Islet precursor cell (in vitro differentiated cells): Measurements from ENCODE around the gene SHPK.
A peak's percentile ranks its signal among the peaks of the same experiment; 100 is the strongest.

Experiments
- DNase-seq: peaks from one replicate; pipeline ENCODE4 v3.0.0-alpha.2; 2018

The SHPK gene, protein sequence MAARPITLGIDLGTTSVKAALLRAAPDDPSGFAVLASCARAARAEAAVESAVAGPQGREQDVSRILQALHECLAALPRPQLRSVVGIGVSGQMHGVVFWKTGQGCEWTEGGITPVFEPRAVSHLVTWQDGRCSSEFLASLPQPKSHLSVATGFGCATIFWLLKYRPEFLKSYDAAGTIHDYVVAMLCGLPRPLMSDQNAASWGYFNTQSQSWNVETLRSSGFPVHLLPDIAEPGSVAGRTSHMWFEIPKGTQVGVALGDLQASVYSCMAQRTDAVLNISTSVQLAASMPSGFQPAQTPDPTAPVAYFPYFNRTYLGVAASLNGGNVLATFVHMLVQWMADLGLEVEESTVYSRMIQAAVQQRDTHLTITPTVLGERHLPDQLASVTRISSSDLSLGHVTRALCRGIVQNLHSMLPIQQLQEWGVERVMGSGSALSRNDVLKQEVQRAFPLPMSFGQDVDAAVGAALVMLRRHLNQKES

DNA sequence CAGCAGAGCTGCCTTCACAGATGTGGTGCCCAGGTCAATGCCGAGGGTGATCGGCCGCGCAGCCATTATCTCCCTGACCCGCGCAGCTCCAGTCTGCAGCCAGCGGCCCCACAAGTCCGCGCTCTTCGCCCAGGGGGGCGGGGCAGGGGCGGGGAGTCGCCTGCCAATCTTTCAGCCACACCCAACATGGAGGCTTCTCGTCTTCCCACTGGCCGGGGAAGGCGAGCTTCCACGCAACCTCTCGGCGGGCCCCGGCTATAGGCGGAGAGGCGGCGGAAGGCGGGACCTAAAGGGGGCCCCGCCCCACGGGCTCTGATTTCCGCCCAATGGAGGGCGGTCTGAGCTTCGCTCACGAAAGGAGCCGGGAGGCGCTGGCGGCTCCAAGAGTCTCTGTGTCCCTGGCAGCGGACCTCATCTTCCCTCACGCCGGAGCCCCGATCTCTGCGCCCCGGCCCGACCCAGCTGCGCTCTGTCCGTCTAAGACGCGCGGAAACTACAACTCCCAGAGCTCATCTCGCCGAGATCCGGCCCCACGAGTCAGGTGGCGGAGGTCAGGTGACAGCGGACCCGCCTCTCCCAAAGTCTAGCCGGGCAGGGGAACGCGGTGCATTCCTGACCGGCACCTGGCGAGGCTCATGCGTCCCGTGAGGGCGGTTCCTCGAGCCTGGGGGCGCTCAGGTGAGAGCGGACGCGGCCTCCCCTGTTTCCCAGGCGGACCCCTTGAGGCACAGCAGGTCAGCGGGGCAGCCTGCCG is at the start of gene SHPK, which contains the start of gene CTNS:
SHPK (minus strand) TSS at position 97 of the 754 bp plus-strand sequence; CDS start at position 66, 31 bp downstream.
CTNS (plus strand) TSS at position 607 of the 754 bp plus-strand sequence. CDS start 3,447 bp downstream, outside the sequence.
- DNase-seq: peak; percentile 100

DNA sequence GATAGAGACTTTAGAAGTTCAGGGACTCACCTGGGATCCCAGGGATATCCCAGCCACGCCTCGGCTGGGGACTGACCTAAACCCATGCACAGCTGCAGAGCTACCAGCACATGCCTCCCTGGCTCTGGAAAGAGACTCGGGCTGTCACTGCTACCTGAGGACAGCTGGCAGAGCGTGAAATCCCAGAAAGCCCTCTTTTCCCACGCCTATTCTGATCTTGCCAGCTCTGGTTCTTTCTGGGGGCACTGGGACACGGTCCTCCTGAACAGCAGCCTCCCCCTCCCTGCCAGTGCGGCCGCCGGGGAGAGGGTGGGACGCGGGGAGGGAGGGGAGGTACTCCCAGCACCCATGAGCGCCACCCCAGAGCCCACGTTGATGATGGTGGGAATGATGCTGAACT is 49.1 kb upstream of the SHPK start:
- no peak for DNase-seq

DNA sequence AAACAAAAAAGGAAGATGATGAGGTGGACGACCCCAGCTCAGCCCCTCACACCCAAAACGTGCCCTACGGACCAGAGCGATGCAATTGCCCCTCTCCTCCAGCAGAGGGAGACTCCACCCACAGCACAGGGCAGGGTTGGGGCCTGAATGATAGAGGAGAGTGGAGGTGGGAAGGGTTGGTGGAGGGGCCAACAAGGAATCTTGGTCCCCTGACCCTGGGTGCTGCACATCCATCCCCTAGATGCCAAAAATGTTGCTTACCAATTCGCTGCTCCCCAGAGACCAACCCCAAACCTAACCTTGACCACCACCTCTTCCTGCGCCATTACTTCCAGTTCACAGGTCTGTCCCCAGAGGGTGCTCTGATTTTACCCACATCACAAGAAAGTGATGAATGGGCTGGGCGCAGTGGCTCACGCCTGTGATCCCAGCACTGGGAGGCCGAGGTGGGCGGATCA is 47.0 kb upstream of the SHPK start:
- DNase-seq: peak; percentile 72

DNA sequence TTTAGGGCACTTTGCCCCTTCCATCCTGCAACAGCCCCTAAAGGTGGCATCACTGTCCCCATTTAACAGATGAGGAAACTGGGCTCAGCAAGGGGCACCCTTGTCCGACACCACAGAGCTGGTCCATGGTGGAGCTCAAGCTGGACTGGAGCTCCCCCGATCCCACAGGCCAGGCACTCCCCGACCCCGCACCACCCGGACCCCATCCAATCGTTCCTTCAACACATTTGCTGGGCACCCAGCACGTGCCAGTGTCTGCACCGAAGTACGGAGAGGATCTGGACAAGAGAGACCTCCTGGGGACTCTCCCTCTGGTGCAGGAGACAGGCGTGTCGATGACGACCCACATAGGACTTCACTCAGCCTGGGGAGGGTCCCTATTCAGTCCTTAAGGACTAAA is 46.0 kb upstream of the SHPK start:
- DNase-seq: peak; percentile 46

DNA sequence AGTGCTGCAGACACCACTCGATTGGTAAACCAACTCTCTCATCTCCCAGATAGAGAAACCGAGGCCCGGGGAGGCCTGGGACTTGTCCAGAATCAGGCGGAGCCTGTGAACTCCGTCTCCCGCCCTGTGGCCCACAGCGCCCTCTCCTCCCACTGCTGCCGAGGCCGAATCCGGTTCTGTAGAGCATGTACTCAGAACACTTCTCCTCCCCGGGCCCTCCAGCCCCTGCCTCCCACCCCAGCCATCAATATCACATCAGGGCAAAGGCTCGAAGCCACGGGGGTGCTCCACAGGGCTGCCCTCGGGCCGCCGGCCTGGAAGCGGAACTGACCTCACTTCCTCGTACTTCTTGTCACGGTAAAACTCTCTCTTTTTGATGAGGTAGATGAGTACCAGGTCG is 45.5 kb upstream of the SHPK start:
- peak; percentile 56 for DNase-seq

DNA sequence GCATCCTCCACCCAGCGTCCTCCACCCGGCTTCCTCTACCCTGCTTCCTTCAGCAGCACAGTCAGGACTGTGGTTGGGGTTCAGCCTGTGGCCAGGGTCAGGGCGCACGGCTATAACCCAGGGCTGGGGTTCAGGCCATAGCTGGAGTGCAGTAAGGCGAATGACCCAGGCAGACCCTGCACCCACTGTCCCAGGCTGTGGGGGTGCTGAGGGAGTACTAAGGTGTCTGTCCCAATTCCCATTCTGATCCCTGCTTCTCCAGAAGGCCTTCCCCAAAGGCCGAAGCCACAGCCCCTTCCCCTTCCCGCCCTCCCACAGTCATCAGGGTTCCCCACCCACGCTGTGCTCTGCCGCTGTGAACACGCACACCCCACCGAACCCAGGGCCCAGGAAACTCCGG is 45.0 kb upstream of the SHPK start:
- peak; percentile 43 for DNase-seq

DNA sequence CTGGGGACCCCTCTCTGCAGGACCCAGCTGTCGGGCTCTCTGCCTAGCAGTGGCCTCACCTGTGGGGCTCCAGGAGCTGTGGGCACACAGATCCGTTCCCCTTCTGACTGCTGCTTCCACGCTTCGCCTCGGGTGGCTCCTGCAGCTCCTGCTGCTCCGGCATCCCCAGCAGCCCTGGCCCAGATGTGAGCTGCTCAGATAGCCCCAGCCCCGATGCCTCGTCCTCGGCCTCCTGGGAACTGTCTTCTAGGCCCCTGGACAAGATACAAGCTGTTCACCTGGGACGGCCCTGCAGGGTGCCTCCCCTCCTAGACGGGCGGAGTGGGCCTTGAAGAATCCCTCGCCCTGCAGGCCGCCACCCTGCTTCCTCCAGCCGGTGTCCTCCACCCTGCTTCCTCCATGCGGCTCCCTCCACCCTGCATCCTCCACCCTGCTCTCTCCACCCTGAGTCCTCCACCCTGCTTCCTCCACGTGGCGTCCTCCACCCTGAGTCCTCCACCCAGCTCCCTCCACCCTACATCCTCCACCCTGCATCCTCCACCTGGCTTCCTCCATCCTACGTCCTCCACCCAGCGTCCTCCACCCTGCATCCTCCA is 43.6 kb upstream of the SHPK start:
- peak; percentile 57 for DNase-seq

DNA sequence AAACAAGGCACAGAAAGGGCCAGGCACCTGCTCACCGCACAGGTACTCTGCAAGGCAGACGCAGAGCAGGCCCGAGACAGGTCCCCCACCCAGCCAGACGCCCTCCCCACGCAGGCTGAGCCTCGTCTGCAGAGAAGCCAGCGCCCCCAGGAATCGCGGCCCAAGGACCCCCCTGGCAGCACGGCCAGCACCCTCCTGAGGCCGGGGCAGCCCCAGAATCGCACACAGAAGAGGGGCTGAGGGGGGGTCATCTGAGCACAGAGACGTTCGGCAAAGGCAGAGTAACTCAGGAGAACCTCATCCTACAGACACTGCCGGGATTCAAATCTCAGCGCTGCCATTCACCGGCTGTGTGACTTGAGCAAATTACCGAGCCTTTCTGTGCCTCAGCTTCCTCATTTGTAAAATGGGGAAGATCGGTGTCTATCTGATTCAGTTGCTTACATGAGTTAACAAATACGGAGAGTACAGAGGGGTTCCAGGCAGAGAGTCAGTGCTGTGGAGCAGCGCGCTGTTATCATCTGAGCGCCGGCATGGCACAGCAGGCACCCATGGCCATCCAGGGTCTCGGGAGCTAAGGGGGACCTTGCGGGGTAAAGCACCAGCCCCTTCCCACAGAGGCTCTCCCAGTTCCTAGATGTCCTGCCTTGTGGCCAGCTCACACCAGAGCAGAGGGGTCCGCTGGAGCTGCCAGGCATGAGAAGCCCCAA is 42.9 kb upstream of the SHPK start:
- DNase-seq: peak; percentile 56

DNA sequence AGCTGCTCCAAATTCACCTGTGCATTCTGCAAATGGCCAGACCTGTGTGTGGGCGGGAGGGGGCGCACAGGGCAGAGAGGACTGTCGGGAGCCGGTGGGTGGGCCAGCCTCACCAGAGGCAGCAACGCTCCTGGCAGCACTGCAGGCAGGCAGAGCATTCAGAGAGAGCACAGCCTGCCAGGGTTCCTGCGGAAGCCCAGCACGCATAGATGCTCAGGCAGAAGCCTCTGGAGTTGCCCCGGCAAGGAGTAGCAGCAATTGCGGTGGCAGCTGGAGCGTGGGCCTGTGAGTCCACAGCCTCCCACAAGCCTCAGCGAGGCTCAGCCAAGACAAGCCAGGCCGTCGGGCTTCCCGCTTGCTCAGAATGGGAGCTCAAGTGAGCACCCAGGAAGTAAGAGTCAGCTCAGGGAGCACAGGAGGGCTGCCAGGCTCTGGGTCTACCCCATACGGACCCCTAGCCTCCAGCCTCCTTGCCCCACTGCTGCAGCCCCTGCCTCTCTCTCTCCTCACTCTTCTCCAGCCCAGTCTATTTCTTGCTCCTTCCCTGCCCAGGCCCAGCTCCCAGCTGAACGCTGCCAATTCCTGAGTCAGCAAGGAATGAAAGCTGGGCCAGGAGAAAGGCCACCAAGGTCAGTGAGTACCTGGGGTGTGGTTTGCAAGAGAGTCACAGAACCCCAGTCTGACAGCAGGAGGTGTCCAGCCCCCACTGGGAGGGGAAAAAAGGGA is 42.2 kb upstream of the SHPK start:
- DNase-seq: peak; percentile 88

DNA sequence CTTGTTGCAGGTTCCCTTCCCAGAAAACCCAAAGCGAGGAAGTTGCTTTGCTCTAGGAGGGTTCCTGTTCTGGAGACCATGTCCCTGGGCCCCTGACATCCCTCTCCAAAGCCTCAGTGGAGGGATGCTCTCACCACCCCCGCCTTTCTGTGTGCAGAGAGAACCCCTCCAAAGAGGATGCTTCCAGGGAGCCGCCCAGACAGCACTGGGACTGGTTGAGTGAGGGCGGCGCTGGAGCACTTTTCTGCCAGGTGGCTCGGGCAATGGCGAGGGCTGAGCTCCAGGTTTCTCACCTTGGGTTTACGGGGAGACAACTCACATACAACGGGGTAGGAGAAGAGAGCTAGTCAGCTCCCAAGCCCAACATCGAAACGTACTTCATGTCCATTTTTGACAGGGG is 39.8 kb upstream of the SHPK start:
- DNase-seq: peak; percentile 56

DNA sequence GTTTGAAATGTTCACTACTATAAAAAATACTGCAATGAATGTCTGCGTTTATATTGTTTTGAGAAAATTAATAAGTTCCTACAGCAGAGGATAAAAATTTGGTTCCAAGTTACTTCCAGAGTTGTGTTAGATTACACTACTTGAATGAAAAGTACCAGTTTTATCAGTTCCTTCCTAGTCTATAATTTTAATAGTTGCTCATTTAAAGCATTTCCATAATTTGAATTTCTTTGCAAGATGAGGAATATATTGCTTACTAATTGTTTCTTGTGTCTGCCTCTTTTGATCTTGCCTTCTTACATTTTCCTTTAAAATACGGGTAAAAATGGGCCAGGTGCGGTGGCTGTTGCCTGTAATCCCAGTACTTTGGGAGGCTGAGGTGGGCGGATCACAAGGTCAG is 36.5 kb upstream of the SHPK start:
- no peak for DNase-seq

DNA sequence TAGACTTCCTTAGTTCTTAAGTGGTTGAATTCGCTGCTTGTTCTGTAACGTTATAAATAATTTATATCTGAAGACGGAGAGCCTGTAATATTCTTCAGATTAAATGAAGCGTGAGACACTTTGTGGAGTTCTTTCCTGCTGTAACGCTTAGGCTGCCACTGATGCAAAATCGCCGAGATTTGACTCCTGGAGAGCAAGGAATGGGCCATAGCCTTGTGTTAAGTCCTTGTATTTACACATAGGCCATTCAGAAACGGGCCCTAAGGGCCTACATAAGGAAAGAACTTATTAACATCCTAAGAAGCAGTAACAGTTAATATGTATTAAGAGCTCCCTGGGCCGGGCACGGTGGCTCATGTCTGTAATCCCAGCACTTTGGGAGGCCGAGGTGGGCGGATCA is 33.5 kb upstream of the SHPK start:
- no peak for DNase-seq

DNA sequence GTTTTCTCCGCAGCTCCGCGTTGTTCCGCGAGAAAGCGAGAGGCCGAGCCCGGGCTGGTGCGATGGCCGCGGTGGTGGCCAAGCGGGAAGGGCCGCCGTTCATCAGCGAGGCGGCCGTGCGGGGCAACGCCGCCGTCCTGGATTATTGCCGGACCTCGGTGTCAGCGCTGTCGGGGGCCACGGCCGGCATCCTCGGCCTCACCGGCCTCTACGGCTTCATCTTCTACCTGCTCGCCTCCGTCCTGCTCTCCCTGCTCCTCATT is 33.0 kb upstream of the SHPK start:
- DNase-seq: no peak

DNA sequence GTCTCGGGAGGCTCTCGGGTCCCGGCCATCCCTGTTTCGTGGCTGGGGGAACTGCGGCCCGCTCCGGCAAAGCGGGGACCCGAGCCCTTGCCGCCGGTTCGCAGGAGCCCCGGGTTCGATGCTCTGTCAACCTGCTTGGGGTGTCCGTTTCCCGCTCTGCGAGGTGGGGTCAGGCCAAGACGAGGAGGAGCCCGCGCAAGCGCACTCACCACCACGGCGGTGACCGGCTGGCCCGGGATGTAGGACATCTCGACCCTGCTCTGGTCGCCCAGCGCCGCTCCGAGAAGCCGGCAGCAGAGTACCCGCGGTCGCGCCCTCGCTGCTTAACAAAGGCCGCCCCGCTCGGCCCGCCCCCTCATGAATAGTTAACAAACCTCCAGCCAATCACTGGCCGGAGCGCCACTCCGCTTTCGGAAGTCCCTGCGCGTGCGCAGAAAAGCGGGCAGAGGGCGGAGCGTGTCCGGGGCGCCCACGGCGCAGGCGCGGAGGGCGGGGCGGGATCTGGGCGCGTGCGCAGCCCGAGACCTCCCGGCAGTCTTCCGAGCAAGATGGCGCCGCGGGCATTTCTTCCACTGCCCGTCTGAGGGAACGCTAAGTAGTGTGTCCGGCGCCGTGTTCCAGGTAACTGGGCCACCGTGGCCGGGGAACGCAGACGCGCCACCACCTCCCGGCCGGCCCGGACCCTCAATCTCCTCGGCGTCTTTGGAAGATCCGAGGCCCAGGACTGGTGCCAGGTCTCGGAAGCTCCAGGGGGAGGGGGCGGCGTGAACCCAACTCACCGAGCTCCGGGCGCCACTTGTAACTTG is 32.4 kb upstream of the SHPK start, which contains the start of the genes EMC6 and TAX1BP3:
EMC6 (plus strand) TSS at position 534 of the 806 bp plus-strand sequence. CDS start 335 bp downstream, outside the sequence.
TAX1BP3 (minus strand) TSS at position 300 of the 806 bp plus-strand sequence; CDS start at position 248, 52 bp downstream.
- peak; percentile 100 for DNase-seq

DNA sequence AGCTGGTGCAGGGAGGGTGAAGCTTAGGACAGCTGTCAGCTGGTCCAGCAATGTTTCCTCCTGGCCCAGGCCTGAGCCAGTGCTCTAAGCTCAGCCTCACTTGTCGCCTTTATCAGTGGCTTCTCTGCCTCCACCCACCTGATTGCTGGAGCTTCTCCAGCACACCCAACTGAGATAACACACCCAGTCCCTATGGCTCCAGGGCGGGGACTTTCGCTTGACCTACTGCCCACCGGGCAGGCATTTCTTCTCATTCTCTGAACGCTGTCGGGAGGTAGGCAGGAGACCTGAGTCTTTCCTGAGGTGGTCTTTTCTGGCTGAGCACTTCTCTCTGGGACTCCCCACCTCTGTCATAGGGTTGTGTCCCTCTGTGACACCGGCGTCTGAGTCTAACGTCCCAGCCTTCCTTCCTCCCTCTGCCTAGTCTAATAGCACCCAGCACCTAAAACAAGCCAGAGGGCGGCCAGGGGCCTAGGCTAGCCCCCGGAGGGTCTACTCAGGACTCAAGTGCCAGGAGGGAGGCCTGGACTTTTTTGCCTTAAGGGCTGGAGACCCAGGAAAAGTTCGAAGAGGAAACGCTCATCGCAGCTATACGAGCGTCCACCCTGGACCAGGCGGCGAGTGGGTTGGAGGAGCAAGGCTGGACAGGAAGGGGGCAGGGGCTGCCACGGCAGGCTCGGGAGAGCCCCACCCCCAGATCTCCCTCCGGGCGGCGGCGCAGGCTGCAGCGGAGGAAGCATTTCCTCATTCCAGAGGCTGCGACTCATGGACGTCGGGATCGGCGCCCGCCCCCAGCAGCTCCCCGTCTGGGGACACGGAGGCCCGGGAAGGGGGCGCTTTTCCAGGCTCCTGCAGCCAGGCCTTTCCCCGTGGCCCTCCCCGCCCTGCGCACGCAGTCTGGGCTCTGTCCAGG is 31.6 kb upstream of the SHPK start:
- peak; percentile 98 for DNase-seq

DNA sequence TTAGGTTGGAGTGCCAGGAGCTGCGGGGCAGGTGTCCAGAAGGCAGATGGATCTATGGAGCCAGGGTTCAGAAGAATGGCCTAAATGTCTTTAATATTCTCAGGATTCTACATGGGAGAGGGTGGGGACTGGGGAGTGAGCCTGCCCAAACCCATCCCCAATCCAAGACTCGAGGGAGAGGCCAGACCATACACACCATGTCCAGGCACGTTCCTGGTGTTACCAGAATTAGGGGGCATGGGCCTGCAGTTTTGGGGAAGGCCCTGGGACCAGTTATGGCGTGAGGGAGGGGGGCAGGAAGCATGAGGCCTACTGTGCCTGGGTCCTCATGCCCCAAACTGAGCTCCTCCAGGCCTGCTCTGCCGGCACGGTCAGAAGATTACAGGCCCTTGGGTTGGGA is 30.5 kb upstream of the SHPK start:
- DNase-seq: no peak

DNA sequence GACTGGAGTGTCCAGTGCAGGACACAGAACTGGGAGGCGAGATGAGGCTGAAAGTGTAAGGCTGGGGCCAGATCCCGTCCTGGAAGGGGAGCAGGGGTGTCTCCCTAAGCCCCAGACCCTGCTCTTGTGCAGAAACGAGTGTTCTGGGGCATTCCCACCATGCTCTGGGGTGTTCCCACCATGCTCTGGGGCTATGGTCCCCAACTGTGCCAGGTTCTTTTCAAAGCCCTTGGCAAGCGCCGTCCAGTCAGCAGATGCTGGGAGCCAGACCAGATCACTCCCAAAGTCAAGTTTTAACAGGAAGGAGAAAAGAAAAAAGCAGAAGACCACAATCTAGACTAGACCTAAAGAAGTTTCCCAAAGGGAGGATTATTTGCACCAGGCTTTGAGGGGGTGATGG is 29.8 kb upstream of the SHPK start:
- no peak for DNase-seq

DNA sequence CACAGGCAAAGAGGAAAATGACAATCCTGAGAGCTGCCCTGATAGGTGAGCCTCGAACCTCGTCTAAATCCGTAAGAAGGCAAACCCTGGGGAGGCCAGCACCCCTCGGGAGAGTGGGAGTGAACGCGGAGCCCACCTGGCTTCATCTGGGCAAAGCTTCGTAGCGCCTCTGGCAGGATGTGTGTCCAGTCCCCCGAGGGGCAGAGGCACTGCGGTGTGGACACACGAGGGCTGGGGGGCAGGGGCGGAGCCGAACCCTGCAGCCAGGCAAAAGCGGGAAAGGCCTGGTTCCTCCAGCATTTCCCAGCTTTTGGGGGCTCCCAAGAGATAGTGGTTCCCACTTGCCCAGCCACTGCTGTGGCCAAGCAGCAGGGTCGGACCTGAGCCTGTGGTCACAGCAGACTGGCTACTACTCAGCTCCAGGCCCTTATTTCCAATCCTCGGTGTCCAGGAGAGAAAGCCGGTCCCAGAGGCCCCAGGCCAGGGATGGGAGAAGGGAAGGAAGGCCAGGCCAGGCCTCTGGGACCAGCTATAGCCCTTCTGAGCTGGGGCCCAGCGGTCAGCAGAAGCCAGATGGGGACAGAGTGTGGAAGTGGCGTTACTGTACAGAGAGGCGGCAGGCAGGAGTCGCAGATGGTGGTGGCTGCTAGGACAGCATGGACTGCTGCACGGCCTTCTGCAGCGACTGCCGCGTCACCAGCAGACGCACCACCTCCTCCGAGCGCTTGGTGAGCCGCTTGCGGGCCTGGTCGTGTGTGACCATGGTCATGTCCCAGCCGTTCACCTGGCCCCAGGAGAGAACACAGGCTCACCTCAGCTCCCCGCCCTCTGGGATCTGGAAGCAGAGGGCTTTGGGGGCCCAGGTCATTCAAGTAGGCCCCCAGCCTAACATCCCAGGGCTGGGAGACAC is 27.3 kb upstream of the SHPK start:
- DNase-seq: peak; percentile 58
